NCI-H774 (cell line): ENCODE results near the gene WDR91.
A peak's percentile ranks its signal among the peaks of the same experiment; 100 is the strongest.
"Not testable (repeated sequence)": the region's sequence is repeated elsewhere in the genome, so short reads cannot be mapped to it uniquely, and the experiment has no call there.

ENCODE experiments used
- DNase-seq: peaks from one replicate; lab custom pipeline; 2025; lab: John Stamatoyannopoulos, UW

The WDR91 gene

GRCh38 chr7:135211179-135211945 is at the start of gene WDR91:
TSS of gene WDR91 (minus strand) at chr7:135211526. CDS start at chr7:135211502, 24 bp downstream.
- peak; percentile 89 for DNase-seq

GRCh38 chr7:135260470-135260869 is 49.1 kb upstream of the WDR91 start:
- DNase-seq, result no peak

GRCh38 chr7:135259702-135260101 is 48.4 kb upstream of the WDR91 start:
- no peak for DNase-seq

- DNase-seq, result no peak
These were observed 47.3 kb upstream of the WDR91 start for GRCh38 chr7:135258585-135258984.

GRCh38 chr7:135257790-135258189 is 46.5 kb upstream of the WDR91 start:
- DNase-seq, result no peak

- DNase-seq, result no peak
These were observed 42.8 kb upstream of the WDR91 start for GRCh38 chr7:135253851-135254771.

- no peak for DNase-seq
These were observed 40.4 kb upstream of the WDR91 start for GRCh38 chr7:135251496-135252391.

- no peak for DNase-seq
These were observed 37.2 kb upstream of the WDR91 start for GRCh38 chr7:135248546-135248945.

GRCh38 chr7:135247746-135248471 is 36.6 kb upstream of the WDR91 start:
- no peak for DNase-seq

GRCh38 chr7:135246191-135246825 is 35.0 kb upstream of the WDR91 start:
- no peak for DNase-seq

- no peak for DNase-seq
These were observed 34.2 kb upstream of the WDR91 start for GRCh38 chr7:135245226-135246190.

- no peak for DNase-seq
These were observed 30.9 kb upstream of the WDR91 start for GRCh38 chr7:135242096-135242684.

GRCh38 chr7:135240441-135240840 is 29.1 kb upstream of the WDR91 start:
- no peak for DNase-seq

GRCh38 chr7:135239263-135239662 is 27.9 kb upstream of the WDR91 start:
- DNase-seq, result no peak

- no peak for DNase-seq
These were observed 26.9 kb upstream of the WDR91 start for GRCh38 chr7:135238112-135238744.

- no peak for DNase-seq
These were observed 25.4 kb upstream of the WDR91 start for GRCh38 chr7:135236727-135237126.

- no peak for DNase-seq
These were observed 24.5 kb upstream of the WDR91 start for GRCh38 chr7:135235841-135236240.

GRCh38 chr7:135234727-135235126 is 23.4 kb upstream of the WDR91 start:
- no peak for DNase-seq

GRCh38 chr7:135234095-135234494 is 22.8 kb upstream of the WDR91 start:
- DNase-seq, result not testable (repeated sequence)
